H9 (cell line): Measurements from ENCODE around the gene ZNF804A. TPM values are rescaled to one million over a fixed set of nuclear protein-coding genes. Genes with fewer than 3 reads are reported as not detected.

Experiments
- DNase-seq: peaks from one replicate; pipeline ENCODE4 v3.0.0-alpha.2; 2017
- H2AFZ ChIP-seq: one replicate; pipeline ENCODE4 v1.6.1; 2013; ENCODE audit warnings: mild to moderate bottlenecking, low read length, control low read depth, moderate library complexity
- H2AK5ac ChIP-seq: 2 replicates; pipeline ENCODE4 v1.6.1; 2013; ENCODE audit warnings: low read length, control low read depth, mixed read lengths; ENCODE audit not compliant: insufficient read length
- H2BK120ac ChIP-seq: one replicate; pipeline ENCODE4 v1.6.1; 2013; ENCODE audit warnings: low read depth, mild to moderate bottlenecking, low read length, control low read depth, inconsistent platforms; ENCODE audit not compliant: poor library complexity, severe bottlenecking
- H2BK12ac ChIP-seq: 2 replicates; pipeline ENCODE4 v1.6.1; 2013; ENCODE audit warnings: low read length, control low read depth, mixed read lengths, low read depth; ENCODE audit not compliant: insufficient read length
- H2BK15ac ChIP-seq: 2 replicates; pipeline ENCODE4 v1.6.1; 2013; ENCODE audit warnings: low read depth, low read length, control low read depth
- H2BK20ac ChIP-seq: one replicate; pipeline ENCODE4 v1.6.1; 2013; ENCODE audit warnings: low read depth, mild to moderate bottlenecking, low read length, control low read depth, inconsistent platforms; ENCODE audit not compliant: poor library complexity, severe bottlenecking
- H2BK5ac ChIP-seq: 2 replicates; pipeline ENCODE4 v1.6.1; 2013; ENCODE audit warnings: low read length, control low read depth, mixed read lengths; ENCODE audit not compliant: insufficient read length
- H3K14ac ChIP-seq: 2 replicates; pipeline ENCODE4 v1.6.1; 2013; ENCODE audit warnings: low read length, control low read depth; ENCODE audit not compliant: insufficient read depth
- H3K18ac ChIP-seq: 2 replicates; pipeline ENCODE4 v1.6.1; 2013; ENCODE audit warnings: low read depth, mild to moderate bottlenecking, mixed read lengths, low read length, control low read depth; ENCODE audit not compliant: insufficient read length
- H3K23ac ChIP-seq: 2 replicates; pipeline ENCODE4 v1.6.1; 2013; ENCODE audit warnings: low read length, control low read depth, mixed read lengths, low read depth; ENCODE audit not compliant: insufficient read length
- H3K23me2 ChIP-seq: 2 replicates; pipeline ENCODE4 v1.6.1; 2013; ENCODE audit warnings: low read depth, mild to moderate bottlenecking, mixed read lengths, low read length, control low read depth; ENCODE audit not compliant: insufficient read length, poor library complexity, severe bottlenecking
- H3K27ac ChIP-seq: 2 replicates; pipeline ENCODE4 v1.5.1; 2013; ENCODE audit warnings: low read length, control low read depth, mixed read lengths, low read depth; ENCODE audit not compliant: insufficient read length
- H3K27me3 ChIP-seq: 2 replicates; pipeline ENCODE4 v1.6.1; 2013; ENCODE audit warnings: low read length, control low read depth, inconsistent platforms; ENCODE audit not compliant: insufficient read depth
- H3K4ac ChIP-seq: 2 replicates; pipeline ENCODE4 v1.6.1; 2013; ENCODE audit warnings: low read depth, mild to moderate bottlenecking, control low read depth, inconsistent platforms, low read length, moderate library complexity
- H3K4me1 ChIP-seq: 2 replicates; pipeline ENCODE4 v1.6.1; 2013; ENCODE audit warnings: low read length, control low read depth, inconsistent platforms; ENCODE audit not compliant: insufficient read depth
- H3K4me2 ChIP-seq: 2 replicates; pipeline ENCODE4 v1.6.1; 2013; ENCODE audit warnings: low read length, control low read depth, mixed read lengths; ENCODE audit not compliant: insufficient read length, insufficient read depth
- H3K56ac ChIP-seq: 2 replicates; pipeline ENCODE4 v1.6.1; 2013; ENCODE audit warnings: low read depth, mild to moderate bottlenecking, mixed read lengths, low read length, control low read depth; ENCODE audit not compliant: insufficient read length
- H3K79me1 ChIP-seq: 2 replicates; pipeline ENCODE4 v1.6.1; 2013; ENCODE audit warnings: low read depth, mild to moderate bottlenecking, moderate library complexity, low read length, control low read depth, inconsistent platforms; ENCODE audit not compliant: insufficient read depth, poor library complexity, severe bottlenecking
- H3K79me2 ChIP-seq: 2 replicates; pipeline ENCODE4 v1.6.1; 2013; ENCODE audit warnings: low read length, control low read depth, inconsistent platforms; ENCODE audit not compliant: insufficient read depth
- H3K9ac ChIP-seq: 2 replicates; pipeline ENCODE4 v1.6.1; 2013; ENCODE audit warnings: low read length, control low read depth, mixed read lengths; ENCODE audit not compliant: insufficient read length; ENCODE audit errors: extremely low read depth
- H3K9me3 ChIP-seq: one replicate; pipeline ENCODE4 v1.6.1; 2013; ENCODE audit warnings: low read depth, low read length, inconsistent platforms; ENCODE audit not compliant: control insufficient read depth
- H3T11ph ChIP-seq: one replicate; pipeline ENCODE4 v1.6.1; 2013; ENCODE audit warnings: mild to moderate bottlenecking, low read length, control low read depth, inconsistent platforms
- H4K20me1 ChIP-seq: one replicate; pipeline ENCODE4 v1.6.1; 2013; ENCODE audit not compliant: control insufficient read depth, insufficient read length, insufficient read depth
- H4K5ac ChIP-seq: 2 replicates; pipeline ENCODE4 v1.6.1; 2013; ENCODE audit warnings: low read depth, mild to moderate bottlenecking, mixed read lengths, low read length, control low read depth; ENCODE audit not compliant: insufficient read length
- H4K8ac ChIP-seq: replicated peaks from 2 replicates; pipeline ENCODE4 v1.6.1; 2013; ENCODE audit warnings: low read length, control low read depth, mixed read lengths, low read depth; ENCODE audit not compliant: insufficient read length
- H4K91ac ChIP-seq: 2 replicates; pipeline ENCODE4 v1.6.1; 2013; ENCODE audit warnings: low read depth, mild to moderate bottlenecking, moderate library complexity, mixed read lengths, low read length, control low read depth; ENCODE audit not compliant: insufficient read length
- H3K27ac Mint-ChIP-seq, 3 experiments: 2 replicates in 2 of 3; 3 replicates in 1 of 3; pipeline ENCODE4 v1.8.0; 2020 to 2021; ENCODE audit warnings: mixed read lengths in 3 of 3, mild to moderate bottlenecking in 1 of 3, moderate library complexity in 1 of 3
- H3K27me3 Mint-ChIP-seq: 2 replicates; pipeline ENCODE4 v1.8.0; 2021; ENCODE audit warnings: low read depth, mild to moderate bottlenecking, moderate library complexity, mixed read lengths
- H3K36me3 Mint-ChIP-seq, 3 experiments: 2 replicates in 2 of 3; 3 replicates in 1 of 3; pipeline ENCODE4 v1.8.0; 2020 to 2021; ENCODE audit warnings: low read depth in 3 of 3, mixed read lengths in 3 of 3; ENCODE audit not compliant: insufficient read depth in 1 of 3
- H3K4me1 Mint-ChIP-seq, 2 experiments: 2 replicates each; pipeline ENCODE4 v1.8.0; 2020; ENCODE audit warnings: mixed read lengths in 2 of 2
- H3K4me3 Mint-ChIP-seq, 2 experiments: 2 replicates in 1 of 2; 3 replicates in 1 of 2; pipeline ENCODE4 v1.8.0; 2020 to 2021; ENCODE audit warnings: mild to moderate bottlenecking in 2 of 2, mixed read lengths in 2 of 2, moderate library complexity in 1 of 2
- H3K9me3 Mint-ChIP-seq, 2 experiments: 2 replicates in 1 of 2; 3 replicates in 1 of 2; pipeline ENCODE4 v1.8.0; 2020; ENCODE audit warnings: mild to moderate bottlenecking in 2 of 2, mixed read lengths in 2 of 2, moderate library complexity in 1 of 2
- WGBS: extraction: QIAGEN DNeasy Blood & Tissue Kit; methylation state at CpG from one replicate; pipeline ENCODE4 v1.1.7; 2013; ENCODE audit warnings: missing lambda C conversion rate, low lambda C conversion rate, mixed read lengths; ENCODE audit not compliant: insufficient read length; ENCODE audit errors: extremely low coverage; 5-methylcytosine and 5-hydroxymethylcytosine counted together
- total RNA-seq: library from RNA; stranded (reverse); gene quantifications from 2 replicates; pipeline ENCODE4 v1.2.1, GENCODE V29; 2021
- TF ChIP-seq, protein P1 (sequence below): fragments of 200-600 bp; sonication (generic); conservative IDR thresholded peaks from 3 replicates; pipeline ENCODE4 v1.8.0; 2021; ENCODE audit warnings: antibody characterized with exemption, mild to moderate bottlenecking

ZNF804A gene
- total RNA-seq, 1 experiment from 2014 or later, result not detected

GRCh38 chr2:184743096-184743495 lies 144.8 kb downstream of the ZNF804A start:
- Histone ChIP-seq H2BK12ac (no peak overlapping the region), H3K18ac (no peak overlapping the region), H3K79me2 (no peaks in the 10 kb centered on the region), H2AFZ (no peak overlapping the region), H3K56ac (no peak overlapping the region), H3K27ac (no peak overlapping the region), H3K4me2 (no peak overlapping the region), H3K27me3 (no peaks in the 10 kb centered on the region), H3K4me1 (no peaks in the 10 kb centered on the region), H3K14ac (no peak overlapping the region), H3T11ph (no peak overlapping the region), H4K8ac (no peak overlapping the region), H2BK15ac (no peak overlapping the region), H2AK5ac (no peak overlapping the region), H3K9ac (no peak overlapping the region), H3K23ac (no peak overlapping the region), H4K20me1 (no peaks in the 10 kb centered on the region), H2BK20ac (no peak overlapping the region), H4K91ac (no peak overlapping the region), H3K4ac (no peak overlapping the region), H3K79me1 (no peaks in the 10 kb centered on the region), H2BK120ac (no peak overlapping the region), H3K23me2 (no peaks in the 10 kb centered on the region), H3K9me3 (no peaks in the 10 kb centered on the region), H2BK5ac (no peak overlapping the region), H4K5ac (no peak overlapping the region)
- no peaks in the 10 kb centered on the region for H3K27me3 Mint-ChIP-seq
- no peak for DNase-seq
- H3K36me3 Mint-ChIP-seq, result no peaks in the 10 kb centered on the region; a peak in 1 of 7 replicates
- no peaks in the 10 kb centered on the region for H3K9me3 Mint-ChIP-seq
- H3K27ac Mint-ChIP-seq, result no peak overlapping the region
- TF ChIP-seq, protein P1, sequence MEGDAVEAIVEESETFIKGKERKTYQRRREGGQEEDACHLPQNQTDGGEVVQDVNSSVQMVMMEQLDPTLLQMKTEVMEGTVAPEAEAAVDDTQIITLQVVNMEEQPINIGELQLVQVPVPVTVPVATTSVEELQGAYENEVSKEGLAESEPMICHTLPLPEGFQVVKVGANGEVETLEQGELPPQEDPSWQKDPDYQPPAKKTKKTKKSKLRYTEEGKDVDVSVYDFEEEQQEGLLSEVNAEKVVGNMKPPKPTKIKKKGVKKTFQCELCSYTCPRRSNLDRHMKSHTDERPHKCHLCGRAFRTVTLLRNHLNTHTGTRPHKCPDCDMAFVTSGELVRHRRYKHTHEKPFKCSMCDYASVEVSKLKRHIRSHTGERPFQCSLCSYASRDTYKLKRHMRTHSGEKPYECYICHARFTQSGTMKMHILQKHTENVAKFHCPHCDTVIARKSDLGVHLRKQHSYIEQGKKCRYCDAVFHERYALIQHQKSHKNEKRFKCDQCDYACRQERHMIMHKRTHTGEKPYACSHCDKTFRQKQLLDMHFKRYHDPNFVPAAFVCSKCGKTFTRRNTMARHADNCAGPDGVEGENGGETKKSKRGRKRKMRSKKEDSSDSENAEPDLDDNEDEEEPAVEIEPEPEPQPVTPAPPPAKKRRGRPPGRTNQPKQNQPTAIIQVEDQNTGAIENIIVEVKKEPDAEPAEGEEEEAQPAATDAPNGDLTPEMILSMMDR, result no peak
- WGBS, result no CpG with 5 or more reads among the region's 1 CpG
- no peak overlapping the region for H3K4me3 Mint-ChIP-seq
- no peaks in the 10 kb centered on the region for H3K4me1 Mint-ChIP-seq
